Measurements from ENCODE around the gene DIP2B.
A peak's percentile ranks its signal among the peaks of the same experiment; 100 is the strongest.
"Not testable (repeated sequence)": the region's sequence is repeated elsewhere in the genome, so short reads cannot be mapped to it uniquely, and the experiment has no call there.

Gene DIP2B

DNA sequence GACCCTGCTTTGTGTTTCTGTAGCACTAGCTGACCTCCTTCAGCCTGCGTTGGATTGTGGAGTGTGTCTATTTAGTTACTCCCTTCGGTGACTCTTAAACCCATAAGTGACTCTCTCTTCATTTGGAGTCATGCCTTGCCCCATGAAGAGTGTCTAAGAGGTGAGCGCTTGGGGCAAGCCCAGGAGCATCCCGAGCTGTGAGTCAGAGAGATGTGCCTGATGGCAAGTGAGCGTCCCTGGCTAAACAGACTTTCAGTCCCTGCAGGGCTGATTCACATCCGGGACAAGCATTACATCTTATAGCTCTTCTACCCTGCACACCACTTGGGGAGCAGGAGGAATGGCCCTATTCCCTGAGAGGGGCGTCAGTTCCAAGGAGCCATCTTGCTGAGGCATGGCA, 234.8 kb downstream of the DIP2B start:
- DNase-seq: no peak

DNA sequence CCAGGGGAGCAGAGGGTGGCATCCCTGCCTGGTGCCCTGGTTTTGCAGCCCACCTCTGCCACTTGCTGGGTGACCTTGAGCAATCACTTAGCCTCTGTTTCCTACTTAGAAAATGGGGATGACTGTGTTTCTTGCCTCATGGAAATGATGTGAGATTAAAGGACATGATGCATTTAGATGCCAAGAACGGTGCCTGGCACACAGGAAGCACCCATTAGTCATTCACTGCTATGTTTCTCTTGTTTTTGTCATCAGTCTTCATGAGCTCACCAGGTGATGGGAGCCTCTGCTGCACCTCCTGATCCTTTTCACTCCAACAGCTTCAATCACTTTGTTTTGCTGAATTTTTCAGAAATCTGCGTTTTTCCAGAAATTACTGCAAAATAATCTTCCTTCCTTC, 235.5 kb downstream of the DIP2B start:
- DNase-seq: no peak

DNA sequence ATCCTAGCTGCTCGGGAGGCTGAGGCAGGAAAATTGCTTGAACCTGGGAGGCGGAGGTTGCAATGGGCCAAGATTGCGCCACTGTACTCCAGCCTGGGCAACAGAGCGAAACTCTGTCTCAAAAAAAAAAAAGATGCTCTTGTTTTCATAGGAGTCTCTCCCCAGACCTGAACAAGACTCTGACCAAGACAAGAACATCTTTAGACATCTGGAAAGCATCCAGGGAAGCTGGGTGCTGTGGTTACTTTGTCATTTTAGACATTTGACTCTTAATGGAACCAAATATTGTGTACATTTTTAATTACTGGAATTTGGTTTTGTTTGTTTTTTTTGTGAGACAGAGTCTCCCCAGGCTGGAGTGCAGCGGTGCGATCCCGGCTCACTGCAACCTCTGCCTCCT, 238.0 kb downstream of the DIP2B start:
- DNase-seq: no peak

DNA sequence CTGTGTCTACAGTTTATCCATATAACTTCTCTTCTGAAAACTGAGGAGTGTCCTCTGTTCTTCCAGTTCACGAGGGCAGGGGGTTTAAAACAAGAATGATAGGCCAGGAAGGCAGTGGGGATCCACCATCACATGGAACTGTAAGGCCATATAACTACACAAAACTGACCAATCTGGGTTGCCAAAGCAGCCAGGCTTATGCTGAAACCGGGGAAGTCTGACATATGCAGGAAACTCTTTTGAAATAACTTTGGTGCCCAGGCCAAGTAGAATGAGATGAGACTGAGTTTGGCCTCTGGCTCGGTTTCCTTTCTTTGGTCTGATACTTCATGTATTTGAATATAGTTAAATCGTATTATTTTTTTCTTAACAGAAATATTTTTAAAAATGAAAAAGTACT, 241.1 kb downstream of the DIP2B start:
- DNase-seq: no peak

DNA sequence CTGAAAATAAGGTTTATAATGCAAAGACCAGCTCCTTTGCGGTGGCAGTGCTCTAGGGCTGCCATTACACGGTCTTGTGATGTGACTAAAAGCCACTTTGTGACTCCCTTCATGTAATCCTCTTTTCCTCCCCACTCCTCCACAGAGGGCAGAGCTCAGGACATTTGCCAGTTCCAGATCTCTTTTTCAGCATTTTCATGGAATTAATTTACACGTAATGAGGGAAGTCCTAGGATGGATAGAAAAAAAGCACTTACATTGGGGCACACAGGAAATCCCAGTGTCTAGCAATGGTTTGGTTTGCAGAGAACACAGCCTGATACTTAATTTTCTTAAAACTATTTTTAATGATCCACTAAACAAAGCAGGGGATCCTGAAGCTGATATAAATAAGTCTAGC, 241.6 kb downstream of the DIP2B start:
- no peak for DNase-seq

DNA sequence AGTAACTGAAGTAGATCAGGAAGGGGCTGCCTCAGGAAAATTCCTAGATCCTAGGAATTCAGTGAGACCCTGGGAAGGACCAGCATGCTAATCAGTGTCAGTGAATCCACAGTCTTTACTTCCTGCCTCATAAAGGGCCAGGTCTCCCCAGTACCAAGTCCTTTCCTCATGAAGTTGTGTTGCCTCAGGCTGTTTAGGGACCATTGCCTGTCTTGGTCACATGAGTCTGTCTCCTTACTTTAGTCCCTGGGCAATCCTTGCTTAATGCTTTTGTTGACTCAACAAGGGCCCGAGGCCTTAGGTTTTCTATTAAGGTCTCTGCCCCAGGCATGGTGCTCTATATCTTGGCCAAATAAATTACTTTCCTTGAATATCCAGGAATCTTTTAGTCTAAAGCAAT, 243.0 kb downstream of the DIP2B start:
- DNase-seq: no peak

DNA sequence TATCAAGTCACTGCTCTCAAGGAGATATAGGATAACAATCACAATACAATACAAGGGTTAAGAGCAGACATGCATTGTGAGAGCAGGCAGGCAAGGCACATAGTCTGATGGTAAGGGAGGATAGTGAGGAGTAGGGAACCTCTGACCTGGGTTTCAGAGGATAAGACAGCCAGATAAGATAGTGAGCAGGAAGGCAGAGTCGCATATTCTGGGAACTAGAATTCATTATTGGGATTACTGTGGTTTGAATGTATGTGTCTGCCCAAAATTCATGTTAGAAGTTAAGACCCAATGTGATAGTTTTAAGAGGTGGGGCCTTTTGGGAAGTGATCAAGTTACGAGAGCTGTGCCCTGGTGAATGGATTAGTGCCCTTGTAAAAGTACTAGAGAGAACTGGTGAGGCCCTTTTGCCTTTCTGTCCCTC, 244.7 kb downstream of the DIP2B start:
- DNase-seq: no peak

DNA sequence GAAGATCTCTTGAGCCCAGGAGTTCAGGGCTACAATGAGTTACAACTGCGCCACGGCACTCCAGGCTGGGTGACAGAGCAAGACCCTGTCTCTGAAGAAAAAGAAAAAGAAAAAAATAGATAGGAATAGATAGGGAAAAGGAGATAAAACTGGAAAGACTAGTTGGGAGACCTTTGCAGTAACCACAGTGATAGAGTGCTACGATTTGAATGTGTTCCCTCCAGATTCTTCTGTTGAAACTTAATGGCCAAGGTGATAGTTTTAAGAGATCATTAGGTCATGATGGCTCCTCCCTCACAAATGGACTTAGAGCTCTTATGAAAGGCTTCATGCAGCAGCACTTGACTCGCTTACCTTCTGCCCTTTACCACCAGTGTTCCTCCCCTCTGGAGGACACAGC, 245.6 kb downstream of the DIP2B start:
- no peak for DNase-seq

DNA sequence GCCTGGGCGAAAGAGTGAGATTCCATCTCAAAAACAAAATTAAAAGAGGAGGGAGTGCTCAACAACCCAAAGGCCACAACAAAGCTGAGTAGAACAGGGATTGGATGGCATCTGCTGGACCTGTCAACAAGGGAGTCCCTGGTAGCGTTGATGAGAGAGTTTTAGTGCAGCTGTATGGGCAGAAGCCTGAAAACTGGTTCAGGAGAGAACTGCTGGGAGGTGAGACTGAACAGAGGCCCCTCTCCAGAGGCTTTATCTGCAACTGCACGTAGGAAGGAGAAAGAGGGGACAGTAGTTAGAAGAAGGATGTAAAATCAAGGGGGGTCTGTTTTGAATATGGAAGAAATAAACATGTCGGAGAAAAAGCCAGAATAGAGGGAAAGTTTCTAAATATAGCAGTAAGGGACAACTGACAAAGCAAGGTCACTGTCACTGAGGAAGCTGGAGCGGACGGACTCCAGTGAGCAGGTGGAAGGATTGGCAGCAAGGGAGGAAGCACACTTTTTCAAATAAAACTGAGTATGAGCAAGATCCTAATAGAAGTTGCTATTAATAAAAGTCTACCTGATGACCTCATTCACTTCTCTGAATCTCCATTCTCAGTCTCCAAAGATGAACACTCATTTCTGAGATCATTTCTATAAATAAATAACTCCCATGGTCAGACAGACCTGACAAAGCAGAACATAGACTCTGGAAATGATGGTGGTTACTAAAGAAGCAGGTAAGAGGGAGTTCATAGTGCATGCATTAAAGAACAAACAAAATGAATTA, 247.3 kb downstream of the DIP2B start:
- DNase-seq: no peak

DNA sequence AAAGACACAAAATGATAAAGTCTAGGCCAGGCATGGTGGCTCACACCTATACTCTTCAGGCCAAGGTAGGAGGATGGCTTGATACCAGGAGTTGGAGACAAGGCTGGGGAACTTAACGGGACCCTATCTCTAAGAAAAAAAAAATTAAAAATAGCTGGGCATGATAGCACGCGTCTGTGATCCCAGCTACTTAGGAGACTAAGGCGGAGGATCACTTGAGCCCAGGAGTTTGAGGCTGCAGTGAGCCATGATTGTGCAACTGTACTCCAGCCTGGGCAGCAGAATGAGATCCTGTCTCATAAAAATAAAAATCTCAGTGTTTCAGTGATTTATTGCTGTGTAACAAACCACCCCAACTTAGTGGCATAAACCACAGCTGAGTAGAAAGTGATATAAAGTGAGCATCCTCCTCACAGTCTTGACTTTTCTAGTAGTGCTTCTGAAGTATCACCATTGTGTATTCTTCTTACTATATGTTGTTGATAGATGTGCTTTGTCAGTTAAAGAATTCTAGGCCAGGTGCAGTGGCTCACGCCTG, 248.5 kb downstream of the DIP2B start:
- no peak for DNase-seq

DNA sequence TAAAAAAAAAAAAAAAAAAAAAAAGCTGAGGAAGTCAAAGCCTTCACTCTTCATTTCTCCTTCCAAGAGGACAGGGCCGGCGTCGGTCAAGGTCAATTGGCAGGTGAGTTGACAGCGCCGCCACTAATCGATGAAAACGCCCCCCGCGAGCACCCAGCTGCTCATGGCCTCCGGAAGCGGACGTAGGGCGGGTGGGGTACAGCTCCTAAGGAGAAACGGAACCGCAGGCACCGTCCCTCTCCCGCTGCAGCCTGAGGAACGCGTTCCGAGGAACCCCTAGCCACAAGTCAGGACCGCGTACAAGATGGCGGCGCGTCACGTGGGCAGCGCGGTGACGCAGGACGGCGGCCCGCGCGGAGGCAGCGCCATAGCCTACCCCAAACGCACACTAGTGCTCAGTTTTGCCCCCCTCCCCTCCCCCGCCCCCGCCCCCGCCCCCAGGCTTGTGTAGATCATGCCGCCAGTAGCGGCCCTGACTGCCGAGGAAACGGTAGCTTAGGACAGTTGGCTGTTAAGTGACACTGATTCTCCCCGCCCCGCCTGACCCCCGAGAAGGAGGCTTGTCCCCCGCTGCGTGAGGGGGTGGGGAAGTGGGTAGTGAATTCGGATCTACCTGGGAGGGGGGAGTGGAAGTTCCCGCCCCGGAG, 259.0 kb downstream of the DIP2B start, which contains the start of gene ATF1:
Gene ATF1 (plus strand): TSS at position 463 of the 647 bp plus-strand sequence. CDS start 16,045 bp downstream, outside the sequence.
- peak; percentile 89 to 96 for DNase-seq

DNA sequence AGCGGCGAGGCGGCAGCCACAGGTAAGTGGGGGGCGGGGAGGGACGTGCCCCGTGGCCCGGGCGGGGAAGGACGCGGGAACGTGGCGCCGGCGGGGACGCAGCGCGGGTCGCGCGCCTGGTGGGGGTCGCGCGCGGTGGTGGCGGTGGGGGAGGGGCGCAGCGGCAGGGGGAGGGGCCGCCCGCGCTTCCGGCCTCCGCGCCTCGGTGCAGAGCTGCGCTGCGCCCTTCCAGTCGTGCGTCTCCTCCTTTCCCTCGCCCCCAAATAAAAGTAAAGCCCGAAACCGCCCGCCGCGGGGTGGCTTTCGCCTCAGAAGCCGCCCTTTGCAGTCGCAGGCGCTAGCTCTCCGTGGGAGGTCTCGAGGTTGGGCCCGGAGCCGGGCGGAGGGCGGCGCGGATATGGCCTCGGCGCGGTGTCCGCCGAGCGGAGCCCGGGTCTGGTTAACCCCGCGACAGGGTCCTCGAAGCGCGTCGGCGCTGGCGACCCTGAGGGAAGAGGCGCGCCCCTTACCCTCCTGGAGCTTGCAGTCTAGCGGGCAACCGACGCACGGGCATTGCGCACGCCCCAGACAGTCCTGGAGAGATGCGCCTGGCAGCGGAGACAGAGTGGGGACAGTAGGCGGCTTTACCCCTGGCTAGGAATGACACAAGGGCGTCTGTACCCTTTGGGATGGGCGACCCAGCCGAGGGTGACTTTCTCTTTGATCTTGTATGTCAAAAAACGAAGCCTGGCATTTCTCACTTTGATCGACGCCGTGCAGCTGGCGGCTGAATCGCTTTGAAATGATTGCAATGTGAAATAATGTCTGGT, 259.7 kb downstream of the DIP2B start:
- peak; percentile 72 to 83 for DNase-seq

DNA sequence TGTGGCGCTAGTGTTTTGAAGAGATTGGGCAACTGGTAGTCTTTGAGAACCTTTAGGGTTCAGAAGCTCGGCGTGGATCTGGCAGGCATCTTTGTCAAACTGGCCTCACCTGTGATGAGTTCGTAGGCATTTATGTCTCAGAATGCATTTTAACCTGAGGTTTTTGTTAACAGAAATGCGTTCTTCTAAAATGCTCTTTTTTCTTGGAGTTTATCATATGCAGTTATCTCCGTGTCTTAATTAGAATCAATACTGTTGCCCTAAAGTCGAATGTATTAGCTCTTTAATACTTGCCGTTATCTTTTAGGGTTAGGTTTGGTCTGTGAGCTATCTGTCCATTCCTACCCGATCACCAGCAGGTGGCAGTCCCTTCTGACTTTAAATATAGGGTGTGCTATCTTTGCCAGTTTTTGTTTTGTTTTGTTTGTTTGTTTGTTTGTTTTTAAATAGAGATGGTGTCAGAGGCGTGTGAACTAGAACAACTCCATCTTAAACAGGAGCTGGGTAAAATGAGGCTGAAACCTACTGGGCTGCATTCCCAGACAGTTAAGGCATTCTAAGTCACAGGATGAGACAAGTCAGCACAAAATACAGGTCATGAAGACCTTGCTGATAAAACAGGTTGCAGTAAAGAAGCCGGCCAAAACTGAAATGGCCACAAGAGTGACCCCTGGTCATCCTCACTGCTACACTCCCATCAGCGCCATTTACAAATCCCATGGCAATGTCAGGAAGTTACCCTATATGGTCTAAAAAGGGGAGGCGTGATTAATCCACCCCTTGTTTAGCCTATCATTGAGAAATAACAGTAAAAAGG, 260.5 kb downstream of the DIP2B start:
- peak; percentile 22 to 42 for DNase-seq

DNA sequence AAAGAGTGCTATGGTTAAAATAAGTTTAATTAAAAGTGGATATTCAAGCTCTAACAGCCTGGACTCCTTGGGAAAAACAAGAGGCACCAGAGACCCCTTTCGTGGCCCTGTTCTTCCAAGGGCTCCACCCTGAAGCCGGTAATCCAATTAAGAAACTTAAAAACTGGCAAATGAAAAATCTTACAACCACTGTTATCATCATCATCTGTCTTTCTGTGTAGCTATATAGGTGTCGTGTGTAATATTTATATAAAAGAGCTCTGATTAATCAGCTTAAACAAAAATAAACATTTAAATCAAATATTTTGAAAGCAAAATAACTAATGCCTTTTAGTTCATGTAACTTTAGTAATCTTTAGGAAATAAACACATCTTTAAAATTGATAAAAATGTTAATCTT, 263.6 kb downstream of the DIP2B start:
- DNase-seq: no peak

DNA sequence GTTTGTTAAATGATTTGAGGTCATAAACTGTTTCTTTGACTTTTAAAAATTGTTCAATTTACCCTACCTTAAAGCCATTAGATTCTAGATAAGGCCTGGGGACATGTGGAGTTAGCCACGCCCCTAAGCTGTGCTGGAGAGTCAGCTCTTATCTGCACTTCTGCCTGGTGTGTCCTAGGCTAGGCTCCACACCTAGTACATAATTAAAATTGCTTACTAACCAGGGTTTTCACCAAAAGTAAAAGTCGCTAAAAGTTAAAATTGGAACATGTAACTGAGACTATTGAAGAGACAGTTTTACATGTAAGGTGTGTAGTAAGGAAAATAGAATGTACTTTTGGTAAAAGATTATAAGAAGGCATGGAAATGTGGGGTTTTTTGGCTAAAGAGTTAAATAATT, 264.0 kb downstream of the DIP2B start:
- DNase-seq: not testable (repeated sequence)

DNA sequence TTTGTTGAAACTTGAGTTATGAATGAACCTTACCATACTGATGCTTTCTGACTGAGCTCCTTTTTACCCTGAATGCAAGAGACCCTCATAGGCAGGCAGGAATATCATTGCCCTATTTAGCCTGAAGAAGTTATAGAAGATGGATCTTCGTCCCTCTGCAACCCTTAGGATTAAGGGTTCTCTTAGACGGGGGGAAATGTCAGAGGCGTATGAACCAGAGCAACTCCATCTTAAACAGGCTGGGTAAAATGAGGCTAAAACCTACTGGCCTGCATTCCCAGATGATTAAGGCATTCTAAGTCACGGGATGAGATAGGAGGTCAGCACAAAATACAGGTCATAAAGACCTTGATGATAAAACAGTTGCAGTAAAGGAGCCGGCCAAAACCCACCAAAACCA, 266.6 kb downstream of the DIP2B start:
- no peak for DNase-seq

DNA sequence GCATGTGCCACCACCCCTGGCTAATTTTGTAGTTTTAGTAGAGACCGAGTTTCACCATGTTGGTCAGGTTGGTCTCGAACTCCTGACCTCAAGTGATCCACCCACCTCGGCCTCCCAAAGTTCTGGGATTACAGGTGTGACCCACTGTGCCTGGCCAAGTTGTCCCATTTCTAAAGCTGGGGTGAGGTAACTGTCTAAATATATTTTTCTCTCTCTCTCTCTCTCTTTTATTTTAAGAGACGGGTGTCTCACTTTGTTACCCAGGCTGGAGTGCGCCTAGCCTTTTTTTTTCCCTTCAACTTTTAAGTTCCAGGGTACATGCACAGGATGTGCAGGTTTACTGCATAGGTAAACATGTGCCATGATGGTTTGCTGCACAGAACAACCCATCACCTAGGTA, 267.7 kb downstream of the DIP2B start:
- no peak for DNase-seq

DNA sequence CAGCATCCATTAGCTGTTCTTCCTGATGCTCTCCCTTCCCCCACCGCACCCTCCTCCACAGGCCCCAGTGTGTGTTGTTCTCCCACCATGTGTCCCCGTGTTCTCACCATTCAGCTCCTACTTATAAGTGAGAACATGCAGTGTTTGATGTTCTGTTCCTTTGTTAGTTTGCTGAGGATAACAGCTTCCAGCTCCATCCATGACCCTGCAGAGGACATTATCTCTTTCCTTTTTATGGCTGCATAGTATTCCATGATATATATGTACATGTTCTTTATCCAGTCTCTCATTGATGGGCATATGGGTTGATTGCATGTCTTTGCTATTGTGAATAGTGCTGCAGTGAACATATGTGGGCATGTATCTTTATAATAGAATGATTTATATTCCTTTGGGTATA, 268.1 kb downstream of the DIP2B start:
- no peak for DNase-seq

DNA sequence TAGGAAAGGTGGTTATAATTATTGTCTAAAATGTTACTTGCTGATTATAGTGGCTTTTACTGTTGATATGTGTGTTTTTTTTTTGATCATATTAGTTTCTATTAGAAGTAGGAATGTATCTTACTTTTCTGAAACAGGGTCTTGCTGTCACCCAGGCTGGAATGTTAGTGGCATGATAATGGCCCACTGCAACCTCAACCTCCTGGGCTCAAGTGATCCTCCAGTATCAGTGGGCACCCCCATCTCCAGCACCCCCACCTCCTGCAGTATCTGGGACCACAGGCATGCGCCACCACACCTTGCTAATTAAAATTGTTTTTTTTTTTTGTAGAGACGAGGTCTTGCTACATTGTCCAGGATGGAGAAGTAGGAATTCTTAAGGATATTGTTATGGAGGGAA, 270.5 kb downstream of the DIP2B start:
- no peak for DNase-seq

DNA sequence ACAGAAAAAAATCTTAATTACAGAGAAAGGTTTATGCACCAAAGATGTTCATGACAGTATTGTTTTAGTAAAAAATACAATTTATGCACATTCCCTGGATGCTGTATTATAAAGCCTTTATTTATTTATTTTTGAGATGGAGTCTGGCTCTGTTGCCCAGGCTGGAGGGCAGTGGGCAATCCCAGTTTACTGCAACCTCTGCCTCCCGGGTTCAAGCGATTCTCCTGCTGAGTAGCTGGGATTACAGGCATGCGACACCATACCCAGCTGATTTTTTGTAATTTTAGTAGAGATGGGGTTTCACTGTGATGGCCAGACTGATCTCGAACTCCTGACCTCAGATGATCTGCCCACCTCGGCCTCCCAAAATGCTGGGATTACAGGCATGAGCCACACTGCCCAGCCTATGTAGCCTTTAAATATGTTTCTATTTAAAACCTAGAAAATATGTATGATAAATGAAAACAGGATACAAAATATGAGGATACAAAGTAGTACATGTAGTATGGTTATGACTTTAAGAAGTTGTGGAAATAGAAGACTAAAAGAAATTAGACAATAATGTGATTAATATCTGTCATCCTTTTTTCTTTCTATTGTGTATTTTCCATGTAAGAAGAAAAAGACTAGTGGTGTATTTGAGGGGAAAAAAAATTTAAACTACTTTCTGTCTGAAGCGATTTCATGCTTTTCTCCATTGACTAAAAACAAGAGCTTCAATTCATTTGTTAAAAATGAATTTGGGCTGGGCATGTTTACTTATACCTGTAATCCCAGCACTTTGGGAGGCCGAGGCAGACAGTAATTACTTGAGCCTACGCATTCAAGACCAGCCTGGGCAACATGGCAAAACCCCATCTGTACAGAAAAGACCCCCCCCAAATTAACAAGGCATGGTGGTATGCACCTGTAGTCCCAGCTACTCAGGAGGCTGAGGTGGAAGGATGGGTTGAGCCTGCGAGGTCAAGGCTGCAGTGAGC, 272.3 kb downstream of the DIP2B start:
- DNase-seq: no peak
